Fibroblast of lung (primary cell): ENCODE results near the gene MRPS9.

Experiments used
- EZH2 ChIP-seq: IDR thresholded peaks from 2 replicates; pipeline ENCODE4 v1.5.1; 2012; ENCODE audit warnings: low read length, control low read depth, mild to moderate bottlenecking; ENCODE audit errors: missing control alignments
- TF ChIP-seq, protein P1 (sequence below), 2 donors: IDR thresholded peaks in 1 of 2; conservative IDR thresholded peaks in 1 of 2; 1 replicate in 1 of 2; 2 replicates in 1 of 2; pipeline ENCODE4 v1.5.1; 2011 to 2012; ENCODE audit warnings: low read length in 2 of 2, control low read depth in 1 of 2, inconsistent platforms in 1 of 2, low read depth in 1 of 2, mild to moderate bottlenecking in 1 of 2

DNA sequence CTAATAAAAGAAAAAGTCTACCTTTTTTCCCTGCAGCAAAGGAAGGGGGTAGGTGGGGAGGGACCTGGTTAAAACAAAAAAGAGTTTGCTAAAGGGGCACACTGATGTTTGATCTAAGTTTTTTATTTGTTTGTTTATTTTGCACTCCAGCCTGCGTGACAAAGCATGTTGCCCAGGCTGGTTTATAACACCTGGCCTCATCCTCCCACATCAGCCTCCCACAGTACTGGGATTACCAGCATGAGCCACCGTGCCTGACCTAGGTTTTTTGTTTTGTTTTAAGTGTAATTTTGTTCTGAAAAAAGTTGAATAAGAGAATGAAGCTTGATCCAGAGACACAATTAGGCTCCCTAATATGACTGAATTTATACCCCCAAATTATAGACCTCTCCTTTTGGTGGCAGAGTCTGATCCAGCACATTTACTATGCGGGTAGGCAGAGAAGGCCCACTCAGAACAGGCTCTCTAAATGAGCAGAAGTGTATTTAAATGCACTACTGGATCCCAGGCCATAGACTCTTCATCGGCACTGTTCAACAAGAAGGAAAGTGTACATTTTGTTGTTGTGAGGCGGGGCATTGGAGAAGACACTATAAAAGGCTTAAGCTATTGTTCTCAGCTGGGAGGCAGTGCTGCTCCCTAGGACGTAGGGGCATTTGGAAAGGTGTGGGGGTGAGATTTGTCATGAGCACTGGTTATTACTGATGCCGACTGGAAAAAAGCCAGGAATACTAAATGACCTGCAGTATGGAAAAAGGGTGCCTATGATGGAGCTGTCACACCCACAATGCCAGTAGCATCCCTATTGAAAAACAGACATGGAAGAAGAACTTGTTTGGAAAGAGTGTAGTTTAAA is 32.4 kb downstream of the MRPS9 start:
- TF ChIP-seq, protein P1, sequence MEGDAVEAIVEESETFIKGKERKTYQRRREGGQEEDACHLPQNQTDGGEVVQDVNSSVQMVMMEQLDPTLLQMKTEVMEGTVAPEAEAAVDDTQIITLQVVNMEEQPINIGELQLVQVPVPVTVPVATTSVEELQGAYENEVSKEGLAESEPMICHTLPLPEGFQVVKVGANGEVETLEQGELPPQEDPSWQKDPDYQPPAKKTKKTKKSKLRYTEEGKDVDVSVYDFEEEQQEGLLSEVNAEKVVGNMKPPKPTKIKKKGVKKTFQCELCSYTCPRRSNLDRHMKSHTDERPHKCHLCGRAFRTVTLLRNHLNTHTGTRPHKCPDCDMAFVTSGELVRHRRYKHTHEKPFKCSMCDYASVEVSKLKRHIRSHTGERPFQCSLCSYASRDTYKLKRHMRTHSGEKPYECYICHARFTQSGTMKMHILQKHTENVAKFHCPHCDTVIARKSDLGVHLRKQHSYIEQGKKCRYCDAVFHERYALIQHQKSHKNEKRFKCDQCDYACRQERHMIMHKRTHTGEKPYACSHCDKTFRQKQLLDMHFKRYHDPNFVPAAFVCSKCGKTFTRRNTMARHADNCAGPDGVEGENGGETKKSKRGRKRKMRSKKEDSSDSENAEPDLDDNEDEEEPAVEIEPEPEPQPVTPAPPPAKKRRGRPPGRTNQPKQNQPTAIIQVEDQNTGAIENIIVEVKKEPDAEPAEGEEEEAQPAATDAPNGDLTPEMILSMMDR (conservative IDR thresholded peaks at IDR 0.05 in 1 of 2, IDR thresholded peaks at IDR 0.05 in 1 of 2; ENCODE audit: low read depth in 1 of 2, low read length in 2 of 2), result no peak
- TF ChIP-seq EZH2, result no peak
